ENCODE results near the gene ATP6V1F.

Gene ATP6V1F

DNA sequence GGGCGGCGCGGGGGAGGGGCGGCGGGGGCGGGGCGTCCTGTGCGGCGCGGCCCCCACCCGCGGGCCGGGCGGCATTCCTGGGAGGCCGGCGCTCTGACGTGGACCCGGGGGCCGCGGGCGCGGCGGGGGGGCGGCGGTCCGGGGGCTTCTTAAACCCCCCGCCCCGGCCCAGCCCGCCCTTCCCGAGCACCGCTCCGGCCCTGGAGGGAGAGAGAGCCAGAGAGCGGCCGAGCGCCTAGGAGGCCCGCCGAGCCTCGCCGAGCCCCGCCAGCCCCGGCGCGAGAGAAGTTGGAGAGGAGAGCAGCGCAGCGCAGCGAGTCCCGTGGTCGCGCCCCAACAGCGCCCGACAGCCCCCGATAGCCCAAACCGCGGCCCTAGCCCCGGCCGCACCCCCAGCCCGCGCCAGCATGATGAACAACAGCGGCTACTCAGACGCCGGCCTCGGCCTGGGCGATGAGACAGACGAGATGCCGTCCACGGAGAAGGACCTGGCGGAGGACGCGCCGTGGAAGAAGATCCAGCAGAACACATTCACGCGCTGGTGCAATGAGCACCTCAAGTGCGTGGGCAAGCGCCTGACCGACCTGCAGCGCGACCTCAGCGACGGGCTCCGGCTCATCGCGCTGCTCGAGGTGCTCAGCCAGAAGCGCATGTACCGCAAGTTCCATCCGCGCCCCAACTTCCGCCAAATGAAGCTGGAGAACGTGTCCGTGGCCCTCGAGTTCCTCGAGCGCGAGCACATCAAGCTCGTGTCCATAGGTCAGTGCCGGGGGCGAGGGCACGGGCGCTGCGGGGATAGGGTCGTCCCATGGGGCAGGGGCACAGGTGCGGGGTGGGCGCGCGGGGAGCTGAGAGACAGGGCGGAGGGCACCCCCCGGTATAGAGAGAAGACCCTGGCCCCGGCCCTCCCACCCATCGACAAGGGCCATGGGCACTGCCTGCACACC, 32.2 kb upstream of the ATP6V1F start, which contains the start of gene FLNC:
Gene FLNC, plus strand, starts transcription at position 176 of the 947 bp plus-strand sequence. Its CDS starts 232 bp downstream, at position 408.
- under 1% methylated on average over 109 of the region's 109 CpGs for WGBS
- H3K27ac ChIP-seq (ENCODE audit: low read depth, low read length): peak within 1 kb of the TSS; percentile 51; the same call in 1 of the 2 replicates
- H3K9ac ChIP-seq (ENCODE audit: low read depth, low read length): peak within 1 kb of the TSS; percentile 57
- H3K27me3 ChIP-seq (ENCODE audit: insufficient read depth, low read length): peaks cover 21% of the 10 kb centered on the region
- peak within 1 kb of the TSS; percentile 79 for H3K4me3 ChIP-seq (ENCODE audit: low read length)
- H3K4me1 ChIP-seq (ENCODE audit: insufficient read depth, low read length): peaks cover 35% of the 10 kb centered on the region
- H3K36me3 ChIP-seq (ENCODE audit: insufficient read depth, low read length): peaks cover 6% of the 10 kb centered on the region; the same call in 1 of the 2 replicates
- no peaks in the 10 kb centered on the region for H3K9me3 ChIP-seq (ENCODE audit: insufficient read depth, low read depth, low read length)

- peak overlapping the region; percentile 79 for H3K4me3 ChIP-seq (ENCODE audit: low read length)
- H3K9ac ChIP-seq (ENCODE audit: low read depth, low read length): peak overlapping the region; percentile 6; the same call in 1 of the 2 replicates
- peaks cover 35% of the 10 kb centered on the region for H3K4me1 ChIP-seq (ENCODE audit: insufficient read depth, low read length)
- peaks cover 12% of the 10 kb centered on the region; the same call in 1 of the 2 replicates for H3K36me3 ChIP-seq (ENCODE audit: insufficient read depth, low read length)
- WGBS: under 1% methylated on average over 33 of the region's 33 CpGs
- peaks cover 21% of the 10 kb centered on the region for H3K27me3 ChIP-seq (ENCODE audit: insufficient read depth, low read length)
- no peaks in the 10 kb centered on the region for H3K9me3 ChIP-seq (ENCODE audit: insufficient read depth, low read depth, low read length)
- H3K27ac ChIP-seq (ENCODE audit: low read depth, low read length): peak overlapping the region; percentile 54; the same call in 1 of the 2 replicates
Measured at GRCh38 chr7:128831178-128831993, 31.3 kb upstream of the ATP6V1F start.

DNA sequence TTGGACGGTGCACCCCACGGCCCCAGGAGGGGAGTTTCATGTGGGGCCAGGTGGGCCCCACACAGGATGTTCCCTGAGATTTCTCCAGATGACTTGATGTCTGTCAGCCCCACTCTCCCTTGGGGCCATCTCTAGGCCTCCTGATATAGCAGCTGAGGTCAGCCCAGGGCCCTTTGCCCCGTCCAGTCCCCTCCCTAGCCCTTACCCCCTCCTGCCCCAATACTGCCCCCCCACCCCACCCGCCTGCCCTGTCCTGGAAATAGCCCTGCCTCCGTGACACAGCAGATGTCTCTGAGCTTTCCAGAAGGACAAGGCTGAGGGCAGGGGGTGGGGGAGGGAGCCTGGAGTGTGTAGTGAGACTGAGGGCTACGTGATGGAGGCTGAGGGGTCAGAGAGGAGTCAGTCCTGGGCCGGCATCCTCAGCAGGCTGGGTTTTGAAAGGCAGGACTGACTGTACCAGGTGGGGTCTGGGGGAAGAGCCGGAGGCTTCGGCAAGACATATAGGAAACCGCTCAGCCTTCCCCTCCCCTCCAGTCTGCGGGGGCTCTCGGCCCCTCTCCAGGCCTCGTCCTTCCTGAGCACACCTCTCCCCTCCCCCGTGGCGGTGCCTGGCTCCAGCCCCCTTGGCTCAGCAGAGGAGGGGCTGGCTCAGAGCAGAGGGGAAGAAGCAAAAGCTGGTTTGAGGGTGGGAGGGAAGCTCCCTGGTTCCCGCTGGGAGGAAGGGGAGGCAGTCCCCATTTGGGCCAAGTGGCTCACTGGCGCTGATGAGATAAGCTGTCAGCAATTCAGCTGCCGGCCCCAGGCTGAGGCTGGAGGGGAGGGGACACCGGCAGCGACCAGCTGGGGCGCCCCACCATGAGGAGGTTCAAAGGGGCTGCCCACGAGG, 30.4 kb upstream of the ATP6V1F start:
- H3K27me3 ChIP-seq (ENCODE audit: insufficient read depth, low read length): peaks cover 21% of the 10 kb centered on the region
- under 1% methylated on average over 22 of the region's 22 CpGs for WGBS
- peak overlapping the region; percentile 77 for H3K27ac ChIP-seq (ENCODE audit: low read depth, low read length)
- peak overlapping the region; percentile 79 for H3K4me3 ChIP-seq (ENCODE audit: low read length)
- no peaks in the 10 kb centered on the region for H3K9me3 ChIP-seq (ENCODE audit: insufficient read depth, low read depth, low read length)
- H3K9ac ChIP-seq (ENCODE audit: low read depth, low read length): peak overlapping the region; percentile 40; the same call in 1 of the 2 replicates
- H3K36me3 ChIP-seq (ENCODE audit: insufficient read depth, low read length): peaks cover 12% of the 10 kb centered on the region; the same call in 1 of the 2 replicates
- H3K4me1 ChIP-seq (ENCODE audit: insufficient read depth, low read length): peaks cover 35% of the 10 kb centered on the region

DNA sequence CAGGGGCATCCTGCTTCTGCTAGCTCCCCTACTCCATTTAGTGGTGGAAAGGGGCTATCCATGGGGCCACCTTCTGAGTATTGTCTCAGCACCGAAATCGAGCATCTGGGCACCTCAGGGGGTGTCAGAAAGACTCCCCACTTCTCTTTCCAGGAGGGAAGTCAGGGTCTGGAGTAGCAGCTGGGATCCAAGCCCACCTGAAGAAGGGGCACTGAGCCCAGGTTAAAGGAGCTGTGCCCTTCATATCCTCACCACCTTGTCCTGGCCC, 29.8 kb upstream of the ATP6V1F start:
- Histone ChIP-seq H3K4me1 (ENCODE audit: insufficient read depth, low read length) (peaks cover 31% of the 10 kb centered on the region), H3K4me3 (ENCODE audit: low read length) (peak overlapping the region; percentile 79), H3K27ac (ENCODE audit: low read depth, low read length) (peak overlapping the region; percentile 77; the same call in 1 of the 2 replicates), H3K9me3 (ENCODE audit: insufficient read depth, low read depth, low read length) (no peaks in the 10 kb centered on the region), H3K27me3 (ENCODE audit: insufficient read depth, low read length) (peaks cover 21% of the 10 kb centered on the region), H3K36me3 (ENCODE audit: insufficient read depth, low read length) (peaks cover 17% of the 10 kb centered on the region; the same call in 1 of the 2 replicates), H3K9ac (ENCODE audit: low read depth, low read length) (peak overlapping the region; percentile 40; the same call in 1 of the 2 replicates)
- 13% methylated on average over 2 of the region's 2 CpGs for WGBS

GRCh38 chr7:128833148-128833945, 29.3 kb upstream of the ATP6V1F start:
- H3K27ac ChIP-seq (ENCODE audit: low read depth, low read length): peak overlapping the region; percentile 77; the same call in 1 of the 2 replicates
- WGBS: 13% methylated on average over 12 of the region's 13 CpGs
- peaks cover 26% of the 10 kb centered on the region for H3K4me1 ChIP-seq (ENCODE audit: insufficient read depth, low read length)
- H3K9me3 ChIP-seq (ENCODE audit: insufficient read depth, low read depth, low read length): no peaks in the 10 kb centered on the region
- H3K4me3 ChIP-seq (ENCODE audit: low read length): peak overlapping the region; percentile 79
- H3K36me3 ChIP-seq (ENCODE audit: insufficient read depth, low read length): peaks cover 19% of the 10 kb centered on the region; the same call in 1 of the 2 replicates
- peaks cover 21% of the 10 kb centered on the region for H3K27me3 ChIP-seq (ENCODE audit: insufficient read depth, low read length)
- H3K9ac ChIP-seq (ENCODE audit: low read depth, low read length): peak overlapping the region; percentile 40; the same call in 1 of the 2 replicates

DNA sequence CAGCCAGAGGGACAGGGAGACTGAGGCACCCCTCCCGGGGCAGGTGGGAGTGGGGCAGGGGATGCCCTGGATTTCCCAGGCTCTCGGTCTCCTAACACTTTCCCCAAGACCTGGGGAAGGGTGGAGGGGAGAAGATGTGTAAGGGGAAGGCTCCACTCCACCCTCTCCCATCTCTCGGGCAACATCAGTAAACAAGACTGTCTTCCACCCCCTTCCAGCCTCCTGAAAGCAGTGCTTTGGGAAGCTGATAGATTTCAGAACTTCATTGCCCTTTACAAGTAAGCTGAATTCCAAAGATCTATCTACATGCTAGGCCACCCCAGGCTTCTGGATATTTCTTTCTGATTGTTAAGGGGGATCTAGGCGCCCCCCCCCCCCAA, 28.7 kb upstream of the ATP6V1F start:
- peaks cover 22% of the 10 kb centered on the region for H3K4me1 ChIP-seq (ENCODE audit: insufficient read depth, low read length)
- peaks cover 20% of the 10 kb centered on the region; the same call in 1 of the 2 replicates for H3K36me3 ChIP-seq (ENCODE audit: insufficient read depth, low read length)
- H3K27ac ChIP-seq (ENCODE audit: low read depth, low read length): peak overlapping the region; percentile 62; the same call in 1 of the 2 replicates
- H3K9ac ChIP-seq (ENCODE audit: low read depth, low read length): no peak overlapping the region
- H3K4me3 ChIP-seq (ENCODE audit: low read length): peak overlapping the region; percentile 79; the same call in 1 of the 2 replicates
- H3K9me3 ChIP-seq (ENCODE audit: insufficient read depth, low read depth, low read length): no peaks in the 10 kb centered on the region
- peaks cover 21% of the 10 kb centered on the region for H3K27me3 ChIP-seq (ENCODE audit: insufficient read depth, low read length)
- 34% methylated on average over 3 of the region's 4 CpGs for WGBS

- WGBS: 93% methylated on average over 16 of the region's 16 CpGs
- peaks cover 23% of the 10 kb centered on the region; the same call in 1 of the 2 replicates for H3K36me3 ChIP-seq (ENCODE audit: insufficient read depth, low read length)
- H3K4me3 ChIP-seq (ENCODE audit: low read length): no peak overlapping the region
- H3K9ac ChIP-seq (ENCODE audit: low read depth, low read length): no peak overlapping the region
- no peak overlapping the region for H3K27ac ChIP-seq (ENCODE audit: low read depth, low read length)
- peaks cover 11% of the 10 kb centered on the region for H3K27me3 ChIP-seq (ENCODE audit: insufficient read depth, low read length)
- no peaks in the 10 kb centered on the region for H3K9me3 ChIP-seq (ENCODE audit: insufficient read depth, low read depth, low read length)
- peaks cover 15% of the 10 kb centered on the region; the same call in 1 of the 2 replicates for H3K4me1 ChIP-seq (ENCODE audit: insufficient read depth, low read length)
Measured at GRCh38 chr7:128835231-128835751, 27.4 kb upstream of the ATP6V1F start.

- Histone ChIP-seq H3K36me3 (ENCODE audit: insufficient read depth, low read length) (peaks cover 27% of the 10 kb centered on the region; the same call in 1 of the 2 replicates), H3K4me3 (ENCODE audit: low read length) (no peak overlapping the region), H3K9ac (ENCODE audit: low read depth, low read length) (no peak overlapping the region), H3K27me3 (ENCODE audit: insufficient read depth, low read length) (peaks cover 4% of the 10 kb centered on the region), H3K9me3 (ENCODE audit: insufficient read depth, low read depth, low read length) (no peaks in the 10 kb centered on the region), H3K4me1 (ENCODE audit: insufficient read depth, low read length) (peaks cover 15% of the 10 kb centered on the region; the same call in 1 of the 2 replicates), H3K27ac (ENCODE audit: low read depth, low read length) (no peak overlapping the region)
- 92% methylated on average over 14 of the region's 14 CpGs for WGBS
Measured at GRCh38 chr7:128835790-128836641, 26.6 kb upstream of the ATP6V1F start.
